Liver (tissue), 9 donors: Measurements from ENCODE around the gene WDR76. TPM values are rescaled to one million over a fixed set of nuclear protein-coding genes. Genes with fewer than 3 reads are reported as not detected.

ENCODE experiments used
- DNase-seq: peaks from one replicate; pipeline ENCODE4 v3.0.0-alpha.2; 2017; ENCODE audit warnings: low spot score
- H3K27ac ChIP-seq, 2 donors: one replicate each; pipeline ENCODE4 v1.7.0; 2013; ENCODE audit warnings: inconsistent platforms in 2 of 2, low read length in 2 of 2, control low read depth in 1 of 2, low read depth in 1 of 2, mild to moderate bottlenecking in 1 of 2
- H3K27me3 ChIP-seq, 4 donors: one replicate each; pipeline versions ENCODE4 v1.6.1 to v1.7.0; 2013; ENCODE audit warnings: low read length in 3 of 4, inconsistent platforms in 1 of 4, mild to moderate bottlenecking in 1 of 4, moderate library complexity in 1 of 4; ENCODE audit not compliant: control insufficient read depth in 4 of 4, insufficient read depth in 4 of 4
- H3K36me3 ChIP-seq, 4 donors: one replicate each; pipeline versions ENCODE4 v1.6.1 to v1.7.0; 2013; ENCODE audit warnings: low read length in 3 of 4, mild to moderate bottlenecking in 3 of 4, low read depth in 1 of 4, moderate library complexity in 1 of 4; ENCODE audit not compliant: control insufficient read depth in 4 of 4, insufficient read depth in 3 of 4
- H3K4me1 ChIP-seq, 4 donors: one replicate each; pipeline versions ENCODE4 v1.6.1 to v1.7.0; 2013; ENCODE audit warnings: low read length in 3 of 4, mild to moderate bottlenecking in 3 of 4, moderate library complexity in 1 of 4; ENCODE audit not compliant: control insufficient read depth in 4 of 4, insufficient read depth in 4 of 4
- H3K4me3 ChIP-seq, 3 donors: one replicate each; pipeline versions ENCODE4 v1.6.1 to v1.7.0; 2013; ENCODE audit warnings: low read length in 3 of 3, control low read depth in 1 of 3, low read depth in 1 of 3, mild to moderate bottlenecking in 1 of 3
- H3K9ac ChIP-seq, 2 donors: one replicate each; pipeline ENCODE4 v1.7.0; 2013; ENCODE audit warnings: low read length in 2 of 2, mild to moderate bottlenecking in 2 of 2, moderate library complexity in 2 of 2, control low read depth in 1 of 2, low read depth in 1 of 2
- H3K9me3 ChIP-seq, 4 donors: one replicate each; pipeline versions ENCODE4 v1.6.1 to v1.7.0; 2013; ENCODE audit warnings: low read length in 3 of 4; ENCODE audit not compliant: control insufficient read depth in 4 of 4
- ATF3 ChIP-seq: IDR thresholded peaks from 2 replicates; pipeline ENCODE4 v1.6.1; 2016; ENCODE audit warnings: antibody characterized with exemption
- CTCF ChIP-seq: fragments of 150-350 bp; IDR thresholded peaks from 2 replicates; pipeline ENCODE4 v1.5.1; 2017; ENCODE audit warnings: improper control_type of control experiment, low read depth, low read length; ENCODE audit not compliant: missing input control
- EGR1 ChIP-seq, 2 donors: IDR thresholded peaks; 2 replicates each; pipeline ENCODE4 v1.6.1; 2016 to 2018; ENCODE audit warnings: antibody characterized with exemption in 2 of 2, low read depth in 2 of 2
- FOXA1 ChIP-seq: IDR thresholded peaks from 2 replicates; pipeline ENCODE4 v1.6.1; 2016; ENCODE audit warnings: antibody characterized with exemption
- FOXA2 ChIP-seq: IDR thresholded peaks from 2 replicates; pipeline ENCODE4 v1.6.1; 2016; ENCODE audit warnings: antibody characterized with exemption
- GABPA ChIP-seq, 2 donors: IDR thresholded peaks in 1 of 2; conservative IDR thresholded peaks in 1 of 2; 2 replicates each; pipeline ENCODE4 v1.6.1; 2016; ENCODE audit warnings: antibody characterized with exemption in 2 of 2, mild to moderate bottlenecking in 1 of 2, moderate library complexity in 1 of 2
- HNF4A ChIP-seq, 2 donors: conservative IDR thresholded peaks; 2 replicates each; pipeline ENCODE4 v1.6.1; 2016; ENCODE audit warnings: antibody characterized with exemption in 2 of 2, mild to moderate bottlenecking in 2 of 2
- HNF4G ChIP-seq: IDR thresholded peaks from 2 replicates; pipeline ENCODE4 v1.6.1; 2016; ENCODE audit warnings: antibody characterized with exemption
- JUND ChIP-seq, 2 donors: IDR thresholded peaks; 2 replicates each; pipeline ENCODE4 v1.6.1; 2016; ENCODE audit warnings: antibody characterized with exemption in 2 of 2
- MAX ChIP-seq: IDR thresholded peaks from 2 replicates; pipeline ENCODE4 v1.6.1; 2016; ENCODE audit warnings: antibody characterized with exemption
- NR2F2 ChIP-seq: IDR thresholded peaks from 2 replicates; pipeline ENCODE4 v1.6.1; 2016; ENCODE audit warnings: antibody characterized with exemption
- RAD21 ChIP-seq, 2 donors: IDR thresholded peaks; 2 replicates each; pipeline ENCODE4 v1.6.1; 2016; ENCODE audit warnings: antibody characterized with exemption in 2 of 2, mild to moderate bottlenecking in 2 of 2
- REST ChIP-seq: IDR thresholded peaks from 2 replicates; pipeline ENCODE4 v1.6.1; 2016; ENCODE audit warnings: antibody characterized with exemption, mild to moderate bottlenecking
- RXRA ChIP-seq, 2 donors: IDR thresholded peaks; 2 replicates each; pipeline ENCODE4 v1.6.1; 2017 to 2018; ENCODE audit warnings: antibody characterized with exemption in 2 of 2, mild to moderate bottlenecking in 1 of 2
- SP1 ChIP-seq: IDR thresholded peaks from 2 replicates; pipeline ENCODE4 v1.6.1; 2018; ENCODE audit warnings: antibody characterized with exemption, mild to moderate bottlenecking
- TAF1 ChIP-seq: conservative IDR thresholded peaks from 2 replicates; pipeline ENCODE4 v1.6.1; 2016; ENCODE audit warnings: antibody characterized with exemption, mild to moderate bottlenecking
- YY1 ChIP-seq: IDR thresholded peaks from 2 replicates; pipeline ENCODE4 v1.6.1; 2016; ENCODE audit warnings: antibody characterized with exemption, mild to moderate bottlenecking
- ZBTB33 ChIP-seq: IDR thresholded peaks from 2 replicates; pipeline ENCODE4 v1.6.1; 2016; ENCODE audit warnings: antibody characterized with exemption
- WGBS: extraction: QIAGEN DNeasy Blood & Tissue Kit; methylation state at CpG from one replicate; pipeline ENCODE4 v1.1.7; 2013; 5-methylcytosine and 5-hydroxymethylcytosine counted together
- polyA plus RNA-seq, 2 donors: library from polyadenylated mRNA; stranded (reverse) in 1 of 2; unstranded in 1 of 2; fragments of 200-250 nt in 1 of 2; fragments of >200 nt in 1 of 2; fragmentation: Nextera tagmentation in 1 of 2; extraction: Ambion mirVana in 1 of 2; gene quantifications; one replicate each; pipeline versions ENCODE4 v1.2.1 to v1.2.3, GENCODE V29; 2013 to 2015
- total RNA-seq, 2 donors: library from RNA; depleted of rRNA; stranded (reverse); fragments of >200 nt; gene quantifications; one replicate each; pipeline ENCODE4 v1.2.3, GENCODE V29; 2014
- donor health status: healthy.
- donor health status: healthy.
- donor health status: healthy.
- donor health status: healthy.
- donor health status: healthy.

Gene WDR76
- total and polyA plus RNA-seq, 4 donors: 0.44 to 17.4 (median 0.81) TPM

- no peak for TF ChIP-seq MAX
- TF ChIP-seq EGR1 (IDR thresholded peaks at IDR 0.05; ENCODE audit: low read depth in 2 of 2): no peak
Measured at GRCh38 chr15:43880406-43881194, 53.8 kb downstream of the WDR76 start (continued).

GRCh38 chr15:43881245-43881644 is 54.4 kb downstream of the WDR76 start:
- H3K27ac ChIP-seq: no peak overlapping the region
- no peak overlapping the region for H3K4me3 ChIP-seq
- no peaks in the 10 kb centered on the region for H3K4me1 ChIP-seq
- H3K9me3 ChIP-seq: no peaks in the 10 kb centered on the region
- no peak for TF ChIP-seq ATF3
- TF ChIP-seq RAD21 (IDR thresholded peaks at IDR 0.05): no peak
- TF ChIP-seq CTCF: no peak
- TF ChIP-seq YY1: no peak
- TF ChIP-seq JUND (IDR thresholded peaks at IDR 0.05): no peak
- 93% methylated on average over 4 of the region's 4 CpGs for WGBS
- no peaks in the 10 kb centered on the region for H3K36me3 ChIP-seq
- H3K9ac ChIP-seq: no peak overlapping the region
- no peaks in the 10 kb centered on the region for H3K27me3 ChIP-seq
- no peak for DNase-seq

- Histone ChIP-seq H3K9me3 (no peaks in the 10 kb centered on the region), H3K36me3 (no peaks in the 10 kb centered on the region), H3K27me3 (no peaks in the 10 kb centered on the region), H3K9ac (no peak overlapping the region), H3K4me1 (no peaks in the 10 kb centered on the region), H3K27ac (no peak overlapping the region), H3K4me3 (no peak overlapping the region)
- TF ChIP-seq MAX (no peak), ATF3 (no peak), JUND (IDR thresholded peaks at IDR 0.05) (no peak), YY1 (no peak), FOXA2 (no peak), EGR1 (IDR thresholded peaks at IDR 0.05; ENCODE audit: low read depth in 2 of 2) (no peak), RXRA (IDR thresholded peaks at IDR 0.05) (no peak), HNF4A (conservative IDR thresholded peaks at IDR 0.05) (no peak), CTCF (no peak), TAF1 (no peak), RAD21 (IDR thresholded peaks at IDR 0.05) (no peak), REST (no peak), HNF4G (no peak), ZBTB33 (no peak), FOXA1 (no peak), NR2F2 (no peak), SP1 (no peak), GABPA (IDR thresholded peaks at IDR 0.05 in 1 of 2, conservative IDR thresholded peaks at IDR 0.05 in 1 of 2) (no peak)
- 89% methylated on average over 7 of the region's 7 CpGs for WGBS
- no peak for DNase-seq
Measured at GRCh38 chr15:43881944-43882343, 55.1 kb downstream of the WDR76 start.
